Measurements from ENCODE around the gene IRF6.

Gene IRF6

DNA sequence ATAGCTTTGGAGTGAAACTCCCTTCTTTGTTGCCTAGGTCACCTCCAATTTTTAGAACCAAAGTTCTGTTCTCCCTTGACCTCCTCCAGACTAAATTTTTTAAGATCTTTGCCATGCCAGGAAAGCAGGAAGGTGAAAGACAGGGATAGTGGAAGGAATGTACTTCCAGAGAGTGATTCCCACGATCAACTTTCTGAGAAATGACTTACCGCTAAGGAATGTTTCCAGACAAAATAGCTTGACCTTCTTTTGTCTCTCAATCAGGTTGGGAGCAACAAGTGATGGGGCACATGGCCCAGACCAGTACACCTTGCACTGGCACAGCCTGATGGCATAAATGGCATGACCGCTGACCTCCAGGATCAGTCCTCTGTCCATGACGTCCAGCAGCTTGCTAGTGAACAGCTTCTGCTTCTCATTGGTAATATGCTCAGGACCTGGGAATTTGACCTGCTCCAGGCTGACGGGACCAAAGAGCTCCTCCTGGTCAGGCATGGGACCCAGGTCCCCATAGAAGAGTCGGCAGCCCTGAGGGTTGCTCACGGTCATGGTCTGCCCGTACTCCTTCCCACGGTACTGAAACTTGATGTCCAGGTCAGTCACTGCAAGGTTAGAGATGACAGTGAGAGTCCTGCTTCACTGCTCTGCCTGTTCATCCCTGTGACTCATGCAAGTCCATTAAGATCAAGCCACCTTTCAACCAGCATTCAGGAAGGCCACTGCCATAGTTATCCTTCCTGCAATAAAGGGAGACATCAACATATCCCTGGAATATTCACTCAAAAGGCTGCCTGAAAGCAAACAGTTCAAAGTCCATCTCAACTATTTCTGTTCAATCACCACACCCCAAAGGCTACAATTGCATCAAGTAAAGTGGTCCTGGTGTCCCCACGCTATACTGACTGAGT, 15.4 kb downstream of the IRF6 start:
- ATAC-seq = no peak

DNA sequence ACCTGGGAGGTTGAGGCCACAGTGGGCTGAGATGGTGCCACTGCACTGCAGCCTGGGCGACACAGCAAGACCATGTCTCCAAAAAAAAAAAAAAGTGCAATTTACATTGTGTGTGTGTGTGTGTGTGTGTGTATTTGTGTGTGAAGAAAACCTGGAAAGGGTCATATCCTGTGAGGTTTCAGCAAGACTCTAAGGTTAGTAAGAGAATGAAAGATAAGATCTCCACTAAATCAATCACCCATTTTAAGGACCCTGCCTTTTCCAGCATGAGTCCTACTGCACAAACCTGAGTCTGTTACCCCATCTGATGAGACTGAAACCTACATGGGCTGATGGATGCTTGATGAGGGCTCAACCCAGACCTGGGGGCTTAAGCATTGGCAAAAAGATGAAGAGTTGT, 16.7 kb downstream of the IRF6 start:
- no peak for ATAC-seq

DNA sequence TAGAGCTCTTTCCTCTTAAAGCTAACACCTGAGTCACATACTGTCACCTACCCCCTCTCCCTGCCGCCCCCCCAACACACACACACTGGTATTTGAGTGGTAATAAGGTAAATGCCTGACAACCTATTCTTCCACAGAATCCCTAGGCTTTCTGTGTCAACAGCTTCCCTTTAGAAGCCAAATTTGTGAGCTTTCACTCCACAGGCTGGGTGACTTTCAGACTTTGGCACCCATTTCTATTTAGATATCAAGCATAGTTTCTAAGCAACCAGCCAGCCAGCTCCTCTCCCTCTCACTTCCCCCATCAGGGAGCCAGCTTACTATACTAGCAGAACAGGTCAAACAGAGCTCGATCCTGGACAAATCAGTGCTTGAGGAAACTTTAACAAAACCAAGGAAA, 18.4 kb downstream of the IRF6 start:
- no peak for ATAC-seq

DNA sequence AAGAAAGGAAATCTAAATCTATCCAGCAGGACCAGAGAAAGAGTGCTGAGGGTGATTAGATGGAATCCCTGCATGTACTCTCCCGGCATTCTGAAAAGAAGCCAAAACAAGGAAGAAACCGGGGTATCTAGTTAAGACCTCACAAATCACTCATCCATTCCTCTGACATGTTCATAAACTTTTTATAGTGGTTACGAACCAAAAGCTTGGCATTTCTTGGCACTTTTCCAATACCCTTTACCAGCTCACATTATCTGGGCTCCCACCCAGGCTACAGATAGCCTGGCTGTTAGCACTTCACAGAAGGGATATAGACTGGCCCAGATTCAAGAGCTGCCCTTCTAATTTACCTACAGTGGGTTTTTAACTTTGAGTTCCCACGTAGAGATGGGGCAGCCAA, 19.8 kb downstream of the IRF6 start:
- ATAC-seq = no peak

DNA sequence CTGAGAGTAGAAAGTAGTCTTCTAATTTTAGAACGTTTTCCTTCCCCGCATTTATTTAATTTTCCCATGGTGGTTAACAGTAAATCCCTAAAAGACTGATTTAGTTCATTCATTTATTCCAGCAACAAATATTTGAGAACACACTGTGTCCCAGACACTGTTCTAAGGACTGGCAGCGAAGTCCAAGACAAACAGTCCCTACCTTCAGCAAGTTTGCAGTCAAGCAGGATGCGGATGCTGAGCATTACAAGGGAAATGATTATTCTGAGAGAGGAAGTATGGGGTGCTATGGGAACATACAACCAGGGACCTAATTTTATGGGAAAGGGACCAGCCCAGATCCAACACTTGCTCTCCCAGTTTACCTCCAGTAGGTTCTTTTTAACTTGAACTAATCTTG, 20.4 kb downstream of the IRF6 start:
- ATAC-seq = no peak

DNA sequence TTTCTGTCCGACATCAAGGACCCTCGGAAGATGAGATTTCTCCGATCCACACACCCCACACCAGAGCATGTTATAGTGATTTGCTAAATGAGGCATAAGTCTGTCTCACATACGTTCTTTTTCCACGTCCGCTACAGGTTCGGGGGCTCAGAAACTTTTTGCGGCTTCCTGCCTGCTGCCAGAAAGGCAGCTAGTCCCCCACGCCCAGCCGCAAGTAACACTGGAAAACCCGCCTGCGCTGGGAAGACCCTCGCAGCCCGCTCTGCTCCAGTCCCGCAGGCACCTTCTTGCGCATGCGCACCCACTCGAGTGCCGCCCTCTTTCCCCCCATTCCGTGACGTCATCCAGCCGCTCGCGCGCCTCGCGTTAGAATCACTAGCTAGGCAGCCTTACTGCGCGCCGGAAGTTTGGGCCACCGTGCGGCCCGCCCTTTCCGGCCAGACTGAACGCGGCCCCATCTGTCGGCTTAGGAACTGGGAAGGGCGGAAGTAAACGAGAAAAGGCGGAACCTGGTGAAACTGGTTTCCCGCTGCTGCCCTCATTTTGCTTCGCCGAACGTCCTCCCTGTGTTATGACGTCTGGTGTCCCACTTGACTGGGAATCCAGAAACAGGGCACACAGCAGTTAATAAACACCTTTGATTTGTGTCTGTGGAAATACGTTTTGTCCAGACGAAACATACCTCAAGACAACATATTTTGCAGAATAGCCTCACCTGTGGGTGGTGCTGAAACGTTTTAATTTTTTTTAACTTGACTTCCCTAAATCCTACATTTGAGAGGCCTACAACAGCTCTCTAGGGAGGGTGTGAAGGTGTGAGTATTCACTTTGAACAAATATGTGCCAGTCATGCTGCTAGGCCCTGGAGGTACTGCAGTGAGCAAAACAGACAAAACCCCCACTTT, 21.4 kb downstream of the IRF6 start, which contains the start of gene C1orf74:
Gene C1orf74, minus strand, starts transcription at position 295 of the 905 bp plus-strand sequence. CDS start 925 bp downstream, outside the sequence.
- peak; percentile 98 to 99 for ATAC-seq

DNA sequence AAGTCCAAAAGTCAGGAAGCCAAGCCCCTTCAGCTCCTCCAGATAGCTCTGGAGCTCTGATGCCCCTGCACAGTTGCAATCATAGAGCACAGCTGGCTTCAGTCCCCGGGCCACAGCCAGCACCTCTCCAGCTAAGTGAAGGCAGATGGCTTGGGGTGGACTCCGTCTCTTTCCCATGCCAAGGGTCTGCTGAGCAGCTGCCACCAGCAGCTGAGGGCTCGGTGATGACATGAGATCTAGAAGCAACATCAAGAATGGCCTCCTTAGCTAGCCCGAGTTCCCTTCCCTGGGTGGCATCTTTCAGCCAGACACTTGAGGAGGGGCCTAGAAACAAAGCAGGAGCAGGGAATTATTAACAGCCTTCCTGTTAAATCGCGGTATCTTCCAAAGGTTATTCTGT, 22.6 kb downstream of the IRF6 start:
- ATAC-seq = no peak

DNA sequence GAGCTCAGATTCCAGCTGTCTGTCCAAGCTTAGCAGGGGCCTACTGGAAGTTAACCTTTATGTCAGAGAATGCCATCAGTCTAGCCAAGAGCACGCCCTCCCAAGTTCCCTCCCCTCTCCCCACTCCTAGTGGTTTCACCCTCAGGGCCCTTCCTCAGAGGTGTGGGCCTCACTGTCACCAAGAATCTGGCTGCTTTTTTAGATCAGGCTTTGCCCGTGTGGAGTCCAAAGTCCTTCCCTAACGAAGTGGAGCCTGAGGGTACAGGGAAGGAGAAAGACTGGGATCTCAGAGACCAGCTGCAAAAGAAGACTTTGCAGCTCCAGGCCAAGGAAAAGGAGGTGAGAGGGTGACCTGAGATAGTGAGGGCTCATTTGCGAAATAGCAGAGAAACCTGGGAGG, 25.7 kb downstream of the IRF6 start:
- ATAC-seq = no peak

DNA sequence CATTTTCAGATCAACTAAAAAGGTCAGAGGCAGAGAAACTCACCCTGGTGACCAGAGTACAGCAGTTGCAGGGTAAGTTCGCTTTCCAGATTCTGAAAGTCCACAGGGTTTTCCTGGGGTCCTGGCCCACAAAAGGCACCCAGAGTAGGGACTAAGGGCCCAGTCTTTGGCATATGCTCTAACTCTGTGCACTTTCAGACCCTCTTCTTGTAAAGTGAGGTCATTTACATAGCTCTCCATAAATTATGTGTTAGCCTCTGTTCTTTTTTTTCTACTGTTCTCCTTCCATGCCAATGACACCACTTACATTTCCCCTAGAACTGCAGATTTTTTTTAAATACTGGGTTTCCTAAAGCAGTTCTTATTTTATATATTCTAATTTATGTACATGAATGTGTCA, 27.8 kb downstream of the IRF6 start:
- ATAC-seq = no peak

DNA sequence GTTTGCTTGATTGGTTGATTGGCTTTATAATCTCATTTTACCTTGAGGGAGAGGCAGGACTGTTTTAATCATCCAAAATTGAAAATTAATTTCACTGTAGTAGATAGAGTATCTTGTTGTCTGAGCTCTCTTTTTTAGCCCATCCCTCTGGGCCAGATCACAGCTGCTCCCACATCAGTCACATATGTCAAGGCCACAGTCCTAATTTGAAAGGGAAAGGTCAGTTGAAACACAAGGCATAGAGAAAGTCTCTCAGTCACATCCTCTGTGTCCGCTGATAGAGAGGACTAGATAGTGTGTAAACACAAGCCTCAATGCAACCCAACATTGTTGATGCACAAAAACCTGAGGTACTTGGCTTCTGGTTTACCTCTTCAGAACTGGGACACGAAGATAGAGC, 28.4 kb downstream of the IRF6 start:
- ATAC-seq = no peak

DNA sequence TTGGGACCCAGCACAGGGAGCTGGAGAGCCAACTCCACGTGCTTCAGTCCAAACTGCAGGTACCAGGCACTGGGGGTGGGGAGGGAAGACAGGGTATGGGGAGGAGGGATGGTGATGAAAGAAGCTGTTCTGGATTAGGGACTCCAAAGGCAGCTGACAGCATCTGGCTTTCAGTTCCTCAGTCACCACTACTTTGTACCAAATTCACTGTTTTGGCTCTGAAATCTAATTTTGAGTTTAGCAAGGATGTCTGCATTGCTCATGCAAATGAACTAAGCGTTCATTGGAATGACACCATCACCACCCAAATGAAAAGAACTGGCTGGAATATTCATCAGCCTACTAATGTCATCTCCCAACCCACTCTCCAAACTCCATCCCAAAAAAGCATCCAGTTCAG, 30.3 kb downstream of the IRF6 start:
- ATAC-seq = no peak

DNA sequence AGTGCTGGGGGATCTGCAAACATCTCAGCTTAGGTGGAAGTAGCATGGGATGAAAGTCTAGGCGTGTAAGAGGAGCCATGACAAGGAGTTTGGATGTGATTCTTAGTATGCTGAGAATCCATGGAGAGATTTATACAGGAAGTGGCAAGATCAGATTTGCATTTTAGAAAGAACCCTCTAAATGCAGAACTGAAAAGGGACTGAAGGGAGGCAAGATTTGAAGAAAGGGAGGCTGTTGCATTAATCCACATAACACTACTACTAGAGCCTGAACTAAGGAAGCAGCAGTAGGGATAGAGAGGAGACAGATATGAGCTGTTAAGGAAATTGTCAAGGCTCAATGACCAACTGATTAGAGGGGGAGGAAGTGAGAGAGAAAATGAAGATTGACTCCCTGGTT, 31.4 kb downstream of the IRF6 start:
- ATAC-seq = no peak

DNA sequence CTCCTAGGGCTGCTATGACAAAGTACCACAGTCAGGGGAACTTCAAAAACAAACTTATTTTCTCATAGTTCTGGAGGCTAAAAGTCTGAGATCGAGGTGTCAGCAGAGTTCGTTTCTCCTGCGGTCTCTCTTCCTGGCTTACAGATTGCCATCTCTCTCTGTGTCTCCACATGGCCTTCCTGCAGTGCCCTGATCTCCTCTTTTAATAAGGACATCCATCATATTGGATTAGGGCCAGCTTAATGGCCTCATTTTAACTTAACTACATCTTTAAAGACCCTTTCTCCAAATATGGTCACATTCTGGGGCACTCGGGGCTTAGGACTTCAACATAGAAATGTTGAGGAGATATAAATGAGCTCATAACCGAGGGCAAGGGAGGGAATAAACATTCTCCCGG, 33.8 kb downstream of the IRF6 start:
- ATAC-seq = no peak

DNA sequence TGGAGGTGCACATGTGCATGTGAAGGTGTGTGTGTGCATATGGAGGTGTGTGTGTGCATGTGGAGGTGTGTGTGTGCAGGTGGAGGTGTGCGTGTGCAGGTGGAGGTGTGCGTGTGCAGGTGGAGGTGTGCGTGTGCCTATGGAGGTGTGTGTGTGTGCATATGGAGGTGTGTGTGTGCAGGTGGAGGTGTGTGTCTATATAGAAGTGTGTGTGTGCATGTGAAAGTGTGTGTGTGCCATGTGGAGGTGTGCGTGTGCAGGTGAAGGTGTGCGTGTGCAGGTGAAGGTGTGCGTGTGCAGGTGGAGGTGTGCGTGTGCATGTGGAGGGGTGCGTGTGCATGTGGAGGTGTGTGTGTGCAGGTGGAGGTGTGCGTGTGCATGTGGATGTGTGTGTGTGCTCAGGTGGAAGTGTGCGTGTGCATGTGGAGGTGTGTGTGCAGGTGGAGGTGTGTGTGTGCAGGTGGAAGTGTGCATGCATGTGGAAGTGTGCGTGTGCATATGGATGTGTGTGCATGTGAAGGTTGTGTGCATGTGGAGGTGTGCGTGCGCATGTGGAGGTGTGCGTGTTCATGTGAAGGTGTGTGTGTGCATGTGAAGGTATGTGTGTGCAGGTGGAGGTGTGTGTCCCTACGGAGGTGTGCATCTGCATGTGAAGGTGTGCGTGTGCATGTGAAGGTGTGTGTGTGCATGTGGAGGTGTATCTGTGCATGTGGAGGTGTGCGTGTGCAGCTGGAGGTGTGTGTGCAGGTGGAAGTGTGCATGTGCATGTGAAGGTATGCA, 35.1 kb downstream of the IRF6 start:
- ATAC-seq = no peak

DNA sequence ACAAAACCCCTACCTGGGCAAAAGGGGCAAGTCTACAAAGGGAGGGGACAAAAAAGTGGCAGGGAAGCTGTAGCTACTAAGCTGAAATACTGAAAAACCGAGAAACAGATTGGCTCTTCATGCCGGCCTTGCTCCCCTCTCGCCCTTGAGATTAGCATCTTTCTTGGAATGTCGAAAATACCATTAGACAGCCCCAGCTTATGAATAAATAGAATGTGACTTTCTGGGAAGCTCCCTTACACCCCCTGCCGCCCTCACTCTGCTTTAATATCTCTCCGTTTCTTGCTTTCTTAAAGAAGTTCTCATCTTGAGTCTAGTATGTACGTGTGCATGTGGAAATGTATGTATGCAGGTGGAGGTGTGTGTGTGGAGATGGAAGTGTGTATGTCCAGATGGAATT, 36.0 kb downstream of the IRF6 start:
- no peak for ATAC-seq

DNA sequence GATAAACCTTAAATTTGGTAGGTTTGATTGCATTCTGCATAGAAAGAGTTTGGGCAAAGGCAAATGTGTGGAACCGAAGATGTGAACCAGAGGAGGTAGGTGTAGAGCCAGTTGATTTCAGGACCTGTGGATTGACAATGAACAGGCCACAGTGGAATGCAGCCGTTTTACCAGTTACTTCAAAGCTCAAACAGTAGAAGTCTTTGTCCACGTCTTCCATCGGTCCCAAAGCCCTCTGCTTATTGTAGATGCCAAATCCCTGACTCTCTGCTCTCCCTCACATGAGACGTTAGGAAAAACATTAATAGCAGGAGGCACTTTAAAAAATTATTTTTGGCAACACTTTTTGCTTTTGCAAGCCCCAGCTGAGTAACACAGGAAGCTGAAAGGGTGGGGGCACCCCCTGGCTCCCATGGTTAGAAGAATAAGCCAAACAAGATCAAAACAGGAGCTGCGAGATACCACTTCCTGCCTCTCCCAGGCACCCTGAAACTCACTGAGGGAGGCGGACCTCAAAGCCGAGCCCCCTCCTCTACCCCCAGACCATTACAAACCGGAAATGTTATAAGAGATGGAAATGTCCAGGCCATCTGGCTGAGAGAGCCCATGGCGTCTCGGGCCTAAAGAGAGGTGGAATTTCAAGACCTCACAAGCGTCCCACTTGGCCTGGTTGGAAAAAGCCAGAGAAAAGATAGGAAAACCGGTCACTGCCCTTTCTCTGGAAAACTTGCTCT, 36.6 kb downstream of the IRF6 start:
- ATAC-seq = peak; percentile 63 to 67

DNA sequence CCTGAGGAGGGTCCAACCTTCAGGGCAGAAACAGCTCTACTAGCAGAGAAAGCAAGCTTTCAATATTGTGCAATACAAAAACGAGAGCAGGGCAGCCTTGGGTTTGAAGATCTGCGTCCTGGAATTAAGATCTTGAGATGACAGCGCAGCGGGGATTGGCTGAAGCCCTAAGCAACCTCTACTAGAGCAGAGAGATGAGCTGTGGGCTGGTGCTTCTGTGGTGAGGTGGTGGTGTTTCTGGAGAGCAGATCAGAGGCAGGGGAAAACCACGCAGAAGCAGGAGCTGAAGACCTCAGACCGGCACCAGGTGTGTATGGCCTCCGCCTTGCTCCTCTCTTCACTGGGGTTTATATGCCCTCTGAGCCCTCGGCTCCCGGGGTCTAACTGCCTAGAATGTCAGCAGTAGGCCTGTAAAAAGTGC, 37.6 kb downstream of the IRF6 start:
- peak; percentile 89 to 91 for ATAC-seq

DNA sequence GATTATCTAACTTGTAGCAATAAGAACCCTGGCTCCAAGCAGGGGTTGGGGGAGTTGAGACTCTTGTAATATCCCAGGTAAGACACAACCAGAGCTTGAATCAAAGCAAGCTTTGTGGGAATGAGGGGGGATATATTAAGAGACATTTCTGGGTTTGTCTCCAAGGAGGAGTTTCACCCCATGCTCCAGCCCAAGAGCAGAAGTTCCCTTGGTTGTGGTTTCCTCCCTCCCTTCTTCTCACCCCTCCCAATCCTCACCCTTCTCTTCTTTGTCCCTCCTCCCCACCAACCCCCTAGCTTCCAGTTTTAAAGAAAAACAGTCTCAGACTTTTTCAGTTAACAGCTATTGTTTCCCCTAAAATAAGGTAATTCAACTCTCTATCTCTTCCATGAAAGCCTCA, 38.2 kb downstream of the IRF6 start:
- ATAC-seq = no peak

DNA sequence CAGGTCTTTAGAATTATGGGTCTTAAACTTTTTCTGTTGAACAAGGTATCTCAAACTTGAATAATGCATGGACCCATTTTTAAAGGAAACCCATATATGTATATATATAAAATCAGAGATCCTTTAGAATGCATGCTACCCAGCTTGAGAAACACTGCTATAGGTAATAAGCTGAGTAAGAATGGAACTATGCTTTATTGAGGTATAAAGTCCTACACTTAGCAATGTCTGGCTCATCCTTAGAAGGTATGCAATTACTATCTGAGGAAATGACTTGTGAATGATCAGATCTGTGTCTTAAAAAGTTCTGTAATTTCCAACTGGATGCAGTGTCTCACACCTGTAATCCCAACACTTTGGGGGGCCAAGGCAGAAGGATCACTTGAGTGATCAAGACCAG, 38.8 kb downstream of the IRF6 start:
- ATAC-seq = peak in 1 of 2 donors; percentile 25

DNA sequence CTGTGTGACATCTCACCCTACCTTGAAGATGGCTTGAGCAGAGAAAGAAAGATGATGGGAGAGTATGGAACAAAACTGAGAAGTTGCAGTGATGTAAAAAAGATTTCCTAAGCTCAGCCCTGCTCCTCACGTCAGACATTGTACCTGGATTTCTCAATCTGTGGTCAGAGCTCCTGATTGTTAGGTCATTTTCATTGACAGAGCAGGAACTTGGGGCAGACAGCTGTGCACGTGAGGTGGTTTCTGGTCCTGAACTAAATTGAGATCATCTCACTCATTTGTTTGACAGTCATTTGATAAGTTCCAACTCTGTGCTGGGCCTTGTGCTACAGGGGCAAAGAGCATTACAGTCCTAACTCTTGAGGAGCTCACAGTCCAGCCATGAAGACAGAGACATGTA, 39.9 kb downstream of the IRF6 start:
- ATAC-seq = no peak

DNA sequence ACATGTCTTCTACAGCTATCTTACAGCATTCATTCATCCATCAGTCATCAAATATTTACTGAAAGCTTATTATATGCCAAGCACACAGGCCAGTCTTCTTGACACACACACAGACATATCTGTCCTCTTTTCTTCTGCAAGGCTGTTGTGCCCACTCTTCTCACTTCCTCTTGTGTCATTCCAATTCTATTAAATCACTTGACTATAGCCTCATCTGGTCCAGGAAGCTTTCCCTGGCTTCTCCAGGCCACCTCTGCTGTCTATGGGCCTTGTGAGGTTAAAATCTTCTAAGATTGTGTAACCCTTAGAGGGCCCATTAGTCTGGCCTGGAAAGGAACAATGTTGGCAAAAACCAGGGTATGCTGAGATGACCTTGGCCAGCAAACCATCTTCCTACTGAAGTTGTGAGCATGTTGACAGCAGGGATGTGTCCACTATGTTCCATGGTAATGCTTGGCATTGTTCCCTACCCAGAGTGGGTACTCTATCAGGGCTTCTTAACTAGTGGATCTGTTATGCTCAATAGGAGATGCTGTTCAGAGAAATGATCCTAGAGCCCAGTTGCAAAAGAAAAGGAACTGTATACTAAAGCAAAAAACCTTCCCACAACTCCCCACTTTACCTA, 44.8 kb downstream of the IRF6 start:
- ATAC-seq = no peak

All from activated CD4-positive, CD25-positive, alpha-beta regulatory T cell treated with anti-CD3 and anti-CD28 coated beads, Interleukin-2, amount 50 U/mL, for 24 hours (primary cell).